ES-I3 (cell line): ENCODE measurements around the gene SLCO4A1.

Experiments
- H3K36me3 ChIP-seq: 2 replicates; pipeline ENCODE4 v1.6.1; 2013; ENCODE audit warnings: mild to moderate bottlenecking, low read length, control low read depth, moderate library complexity; ENCODE audit not compliant: insufficient read depth
- H3K4me1 ChIP-seq: 2 replicates; pipeline ENCODE4 v1.6.1; 2013; ENCODE audit warnings: mild to moderate bottlenecking, control low read depth, low read length; ENCODE audit not compliant: insufficient read depth
- H3K9ac ChIP-seq: 2 replicates; pipeline ENCODE4 v1.6.1; 2013; ENCODE audit warnings: low read depth, mild to moderate bottlenecking, low read length, moderate library complexity
- H3K9me3 ChIP-seq: 2 replicates; pipeline ENCODE4 v1.6.1; 2013; ENCODE audit warnings: mild to moderate bottlenecking, low read length, moderate library complexity; ENCODE audit not compliant: control insufficient read depth, insufficient read depth

The SLCO4A1 gene

GRCh38 chr20:62689861-62690260 lies 47.6 kb downstream of the SLCO4A1 start:
- Histone ChIP-seq H3K36me3 (no peaks in the 10 kb centered on the region), H3K9ac (no peak overlapping the region)

DNA sequence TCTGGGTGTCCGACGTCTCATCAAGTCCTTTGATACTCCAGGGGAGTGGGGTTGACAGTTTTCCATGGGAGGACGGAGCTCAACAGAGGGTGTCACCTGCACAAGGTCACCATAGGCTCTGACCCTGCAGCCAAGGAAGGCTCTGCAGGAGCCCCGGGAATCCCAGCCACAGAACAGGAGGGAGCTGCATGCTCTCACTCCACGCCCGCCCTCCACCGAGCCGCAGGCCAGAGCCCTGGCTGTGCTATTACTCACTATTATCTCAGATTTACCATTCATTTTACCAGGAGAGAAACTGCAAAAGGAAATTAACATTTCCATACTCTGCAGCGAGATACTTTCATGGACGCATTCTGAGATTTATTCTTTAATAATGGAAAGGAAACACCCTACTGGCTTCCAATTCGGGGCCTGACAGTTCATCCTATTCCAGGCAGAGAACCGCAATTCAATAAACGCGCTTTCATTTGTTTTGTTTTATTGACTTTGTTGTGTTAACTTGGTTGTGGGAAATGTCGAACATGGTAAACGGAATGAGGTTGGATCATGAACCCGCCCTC lies 48.0 kb downstream of the SLCO4A1 start:
- Histone ChIP-seq H3K9me3 (no peaks in the 10 kb centered on the region), H3K36me3 (no peaks in the 10 kb centered on the region), H3K4me1 (peaks cover 7% of the 10 kb centered on the region; the same call in 1 of the 2 replicates), H3K9ac (no peak overlapping the region)

More at GRCh38 chr20:62689861-62690260, 47.6 kb downstream of the SLCO4A1 start:
- H3K4me1 ChIP-seq: peaks cover 7% of the 10 kb centered on the region; the same call in 1 of the 2 replicates
- no peaks in the 10 kb centered on the region for H3K9me3 ChIP-seq

- Histone ChIP-seq H3K4me1 (no peaks in the 10 kb centered on the region), H3K9ac (no peak overlapping the region), H3K9me3 (no peaks in the 10 kb centered on the region), H3K36me3 (no peaks in the 10 kb centered on the region)
These were observed 49.2 kb downstream of the SLCO4A1 start for GRCh38 chr20:62691487-62691886.

- Histone ChIP-seq H3K36me3 (no peaks in the 10 kb centered on the region), H3K9ac (no peak overlapping the region), H3K4me1 (no peaks in the 10 kb centered on the region), H3K9me3 (no peaks in the 10 kb centered on the region)
These were observed 49.9 kb downstream of the SLCO4A1 start for GRCh38 chr20:62692176-62692575.

- H3K36me3 ChIP-seq: no peaks in the 10 kb centered on the region
- H3K9ac ChIP-seq: no peak overlapping the region
- H3K9me3 ChIP-seq: no peaks in the 10 kb centered on the region
- no peaks in the 10 kb centered on the region for H3K4me1 ChIP-seq
These were observed 50.7 kb downstream of the SLCO4A1 start for GRCh38 chr20:62692801-62693523.

- H3K4me1 ChIP-seq: no peaks in the 10 kb centered on the region
- H3K9me3 ChIP-seq: no peaks in the 10 kb centered on the region
- no peaks in the 10 kb centered on the region for H3K36me3 ChIP-seq
- no peak overlapping the region for H3K9ac ChIP-seq
These were observed 51.2 kb downstream of the SLCO4A1 start for GRCh38 chr20:62693524-62693922.

- H3K4me1 ChIP-seq: no peaks in the 10 kb centered on the region
- no peaks in the 10 kb centered on the region for H3K9me3 ChIP-seq
- no peak overlapping the region for H3K9ac ChIP-seq
- H3K36me3 ChIP-seq: no peaks in the 10 kb centered on the region
These were observed 51.8 kb downstream of the SLCO4A1 start for GRCh38 chr20:62694106-62694505.

GRCh38 chr20:62694868-62695267 lies 52.6 kb downstream of the SLCO4A1 start:
- H3K9me3 ChIP-seq: no peaks in the 10 kb centered on the region
- no peaks in the 10 kb centered on the region for H3K4me1 ChIP-seq
- no peaks in the 10 kb centered on the region for H3K36me3 ChIP-seq
- H3K9ac ChIP-seq: no peak overlapping the region

GRCh38 chr20:62695448-62696414 lies 53.4 kb downstream of the SLCO4A1 start:
- Histone ChIP-seq H3K9me3 (no peaks in the 10 kb centered on the region), H3K9ac (no peak overlapping the region), H3K36me3 (no peaks in the 10 kb centered on the region), H3K4me1 (no peaks in the 10 kb centered on the region)

DNA sequence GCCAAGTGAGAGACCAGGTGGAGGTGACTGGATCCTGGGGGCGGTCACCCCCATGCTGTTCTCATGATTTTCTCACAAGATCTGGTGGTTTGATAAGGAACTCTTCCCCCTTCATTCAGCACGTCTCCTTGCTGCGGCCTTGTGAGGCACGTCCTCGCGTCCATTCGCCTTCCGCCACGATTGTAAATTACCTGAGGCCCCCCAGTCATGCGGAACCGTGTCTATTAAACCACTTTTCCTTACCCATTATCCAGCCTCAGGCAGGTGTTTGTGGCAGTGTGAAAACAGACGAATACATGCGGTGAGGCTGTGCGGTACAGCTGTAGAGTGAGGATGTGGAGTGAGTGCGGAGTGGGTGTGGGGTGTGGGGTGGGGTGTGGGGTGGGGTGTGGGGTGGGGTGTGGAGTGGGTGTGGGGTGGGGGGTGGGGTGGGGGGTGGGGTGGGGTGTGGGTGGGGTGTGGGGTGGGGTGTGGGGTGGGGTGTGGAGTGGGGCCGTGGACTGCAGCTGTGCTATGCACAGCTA lies 54.2 kb downstream of the SLCO4A1 start:
- H3K4me1 ChIP-seq: no peaks in the 10 kb centered on the region
- no peaks in the 10 kb centered on the region for H3K9me3 ChIP-seq
- no peaks in the 10 kb centered on the region for H3K36me3 ChIP-seq
- H3K9ac ChIP-seq: no peak overlapping the region

- H3K9me3 ChIP-seq: no peaks in the 10 kb centered on the region
- no peaks in the 10 kb centered on the region for H3K36me3 ChIP-seq
- H3K9ac ChIP-seq: no peak overlapping the region
- H3K4me1 ChIP-seq: no peaks in the 10 kb centered on the region
These were observed 54.7 kb downstream of the SLCO4A1 start for GRCh38 chr20:62696989-62697388.

GRCh38 chr20:62697468-62697912 lies 55.2 kb downstream of the SLCO4A1 start:
- no peak overlapping the region for H3K9ac ChIP-seq
- no peaks in the 10 kb centered on the region for H3K4me1 ChIP-seq
- no peaks in the 10 kb centered on the region for H3K9me3 ChIP-seq
- no peaks in the 10 kb centered on the region for H3K36me3 ChIP-seq

DNA sequence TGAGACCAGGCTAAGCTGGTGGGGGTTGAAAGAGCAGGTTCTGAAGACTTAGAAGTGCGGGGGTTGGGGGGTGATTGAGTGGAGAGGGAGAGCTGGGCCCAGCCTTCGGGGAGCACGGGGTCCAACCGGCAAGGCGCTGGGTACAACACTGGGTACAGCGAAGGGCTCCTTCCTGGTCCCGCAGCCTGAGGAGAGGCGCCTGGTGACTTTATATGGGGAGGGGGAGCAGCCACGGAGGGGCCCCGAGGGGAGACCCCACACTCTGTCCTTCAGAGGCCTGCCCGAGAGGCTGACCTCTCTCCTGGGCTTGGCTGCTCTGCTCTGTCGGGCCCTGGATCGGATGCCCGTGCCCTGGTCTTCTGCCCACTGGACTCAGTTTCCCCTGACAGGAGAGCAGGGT lies 55.9 kb downstream of the SLCO4A1 start:
- Histone ChIP-seq H3K4me1 (no peaks in the 10 kb centered on the region; the same call in 1 of the 2 replicates), H3K9ac (no peak overlapping the region), H3K9me3 (no peaks in the 10 kb centered on the region), H3K36me3 (no peaks in the 10 kb centered on the region)

DNA sequence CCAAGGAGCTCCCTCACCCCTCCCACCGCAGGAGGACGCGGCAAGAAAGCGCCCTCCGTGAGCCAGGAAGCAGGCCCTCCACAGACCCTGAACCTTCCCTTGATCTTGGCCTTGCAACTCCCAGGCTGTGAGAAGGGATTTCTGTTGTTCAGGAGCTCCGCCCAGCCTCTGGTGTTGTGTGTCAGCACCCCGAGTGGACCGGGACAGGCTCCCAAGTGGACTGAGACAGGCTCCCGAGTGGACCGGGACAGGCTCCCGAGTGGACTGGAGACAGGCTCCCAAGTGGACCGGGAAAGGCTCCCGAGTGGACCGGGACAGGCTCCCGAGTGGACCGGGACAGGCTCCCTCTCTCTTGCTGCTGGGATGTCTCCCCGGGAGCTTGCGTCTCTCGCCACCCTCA lies 57.0 kb downstream of the SLCO4A1 start:
- Histone ChIP-seq H3K9me3 (no peaks in the 10 kb centered on the region), H3K9ac (no peak overlapping the region), H3K36me3 (no peaks in the 10 kb centered on the region), H3K4me1 (no peaks in the 10 kb centered on the region; the same call in 1 of the 2 replicates)
